H9 (cell line): ENCODE data around the gene COTL1. TPM values are rescaled to one million over a fixed set of nuclear protein-coding genes. Genes with fewer than 3 reads are reported as not detected.

Experiments used
- DNase-seq: peaks from one replicate; pipeline ENCODE4 v3.0.0-alpha.2; 2017
- H2AFZ ChIP-seq: one replicate; pipeline ENCODE4 v1.6.1; 2013; ENCODE audit warnings: mild to moderate bottlenecking, low read length, control low read depth, moderate library complexity
- H2AK5ac ChIP-seq: 2 replicates; pipeline ENCODE4 v1.6.1; 2013; ENCODE audit warnings: low read length, control low read depth, mixed read lengths; ENCODE audit not compliant: insufficient read length
- H2BK120ac ChIP-seq: one replicate; pipeline ENCODE4 v1.6.1; 2013; ENCODE audit warnings: low read depth, mild to moderate bottlenecking, low read length, control low read depth, inconsistent platforms; ENCODE audit not compliant: poor library complexity, severe bottlenecking
- H2BK12ac ChIP-seq: 2 replicates; pipeline ENCODE4 v1.6.1; 2013; ENCODE audit warnings: low read length, control low read depth, mixed read lengths, low read depth; ENCODE audit not compliant: insufficient read length
- H2BK15ac ChIP-seq: 2 replicates; pipeline ENCODE4 v1.6.1; 2013; ENCODE audit warnings: low read depth, low read length, control low read depth
- H2BK20ac ChIP-seq: one replicate; pipeline ENCODE4 v1.6.1; 2013; ENCODE audit warnings: low read depth, mild to moderate bottlenecking, low read length, control low read depth, inconsistent platforms; ENCODE audit not compliant: poor library complexity, severe bottlenecking
- H2BK5ac ChIP-seq: 2 replicates; pipeline ENCODE4 v1.6.1; 2013; ENCODE audit warnings: low read length, control low read depth, mixed read lengths; ENCODE audit not compliant: insufficient read length
- H3K14ac ChIP-seq: 2 replicates; pipeline ENCODE4 v1.6.1; 2013; ENCODE audit warnings: low read length, control low read depth; ENCODE audit not compliant: insufficient read depth
- H3K18ac ChIP-seq: 2 replicates; pipeline ENCODE4 v1.6.1; 2013; ENCODE audit warnings: low read depth, mild to moderate bottlenecking, mixed read lengths, low read length, control low read depth; ENCODE audit not compliant: insufficient read length
- H3K23ac ChIP-seq: 2 replicates; pipeline ENCODE4 v1.6.1; 2013; ENCODE audit warnings: low read length, control low read depth, mixed read lengths, low read depth; ENCODE audit not compliant: insufficient read length
- H3K23me2 ChIP-seq: 2 replicates; pipeline ENCODE4 v1.6.1; 2013; ENCODE audit warnings: low read depth, mild to moderate bottlenecking, mixed read lengths, low read length, control low read depth; ENCODE audit not compliant: insufficient read length, poor library complexity, severe bottlenecking
- H3K27ac ChIP-seq: 2 replicates; pipeline ENCODE4 v1.5.1; 2013; ENCODE audit warnings: low read length, control low read depth, mixed read lengths, low read depth; ENCODE audit not compliant: insufficient read length
- H3K27me3 ChIP-seq: 2 replicates; pipeline ENCODE4 v1.6.1; 2013; ENCODE audit warnings: low read length, control low read depth, inconsistent platforms; ENCODE audit not compliant: insufficient read depth
- H3K4ac ChIP-seq: 2 replicates; pipeline ENCODE4 v1.6.1; 2013; ENCODE audit warnings: low read depth, mild to moderate bottlenecking, control low read depth, inconsistent platforms, low read length, moderate library complexity
- H3K4me1 ChIP-seq: 2 replicates; pipeline ENCODE4 v1.6.1; 2013; ENCODE audit warnings: low read length, control low read depth, inconsistent platforms; ENCODE audit not compliant: insufficient read depth
- H3K4me2 ChIP-seq: 2 replicates; pipeline ENCODE4 v1.6.1; 2013; ENCODE audit warnings: low read length, control low read depth, mixed read lengths; ENCODE audit not compliant: insufficient read length, insufficient read depth
- H3K56ac ChIP-seq: 2 replicates; pipeline ENCODE4 v1.6.1; 2013; ENCODE audit warnings: low read depth, mild to moderate bottlenecking, mixed read lengths, low read length, control low read depth; ENCODE audit not compliant: insufficient read length
- H3K79me1 ChIP-seq: 2 replicates; pipeline ENCODE4 v1.6.1; 2013; ENCODE audit warnings: low read depth, mild to moderate bottlenecking, moderate library complexity, low read length, control low read depth, inconsistent platforms; ENCODE audit not compliant: insufficient read depth, poor library complexity, severe bottlenecking
- H3K79me2 ChIP-seq: 2 replicates; pipeline ENCODE4 v1.6.1; 2013; ENCODE audit warnings: low read length, control low read depth, inconsistent platforms; ENCODE audit not compliant: insufficient read depth
- H3K9ac ChIP-seq: 2 replicates; pipeline ENCODE4 v1.6.1; 2013; ENCODE audit warnings: low read length, control low read depth, mixed read lengths; ENCODE audit not compliant: insufficient read length; ENCODE audit errors: extremely low read depth
- H3K9me3 ChIP-seq: one replicate; pipeline ENCODE4 v1.6.1; 2013; ENCODE audit warnings: low read depth, low read length, inconsistent platforms; ENCODE audit not compliant: control insufficient read depth
- H3T11ph ChIP-seq: one replicate; pipeline ENCODE4 v1.6.1; 2013; ENCODE audit warnings: mild to moderate bottlenecking, low read length, control low read depth, inconsistent platforms
- H4K20me1 ChIP-seq: one replicate; pipeline ENCODE4 v1.6.1; 2013; ENCODE audit not compliant: control insufficient read depth, insufficient read length, insufficient read depth
- H4K5ac ChIP-seq: 2 replicates; pipeline ENCODE4 v1.6.1; 2013; ENCODE audit warnings: low read depth, mild to moderate bottlenecking, mixed read lengths, low read length, control low read depth; ENCODE audit not compliant: insufficient read length
- H4K8ac ChIP-seq: replicated peaks from 2 replicates; pipeline ENCODE4 v1.6.1; 2013; ENCODE audit warnings: low read length, control low read depth, mixed read lengths, low read depth; ENCODE audit not compliant: insufficient read length
- H4K91ac ChIP-seq: 2 replicates; pipeline ENCODE4 v1.6.1; 2013; ENCODE audit warnings: low read depth, mild to moderate bottlenecking, moderate library complexity, mixed read lengths, low read length, control low read depth; ENCODE audit not compliant: insufficient read length
- H3K27ac Mint-ChIP-seq, 3 experiments: 2 replicates in 2 of 3; 3 replicates in 1 of 3; pipeline ENCODE4 v1.8.0; 2020 to 2021; ENCODE audit warnings: mixed read lengths in 3 of 3, mild to moderate bottlenecking in 1 of 3, moderate library complexity in 1 of 3
- H3K27me3 Mint-ChIP-seq: 2 replicates; pipeline ENCODE4 v1.8.0; 2021; ENCODE audit warnings: low read depth, mild to moderate bottlenecking, moderate library complexity, mixed read lengths
- H3K36me3 Mint-ChIP-seq, 3 experiments: 2 replicates in 2 of 3; 3 replicates in 1 of 3; pipeline ENCODE4 v1.8.0; 2020 to 2021; ENCODE audit warnings: low read depth in 3 of 3, mixed read lengths in 3 of 3; ENCODE audit not compliant: insufficient read depth in 1 of 3
- H3K4me1 Mint-ChIP-seq, 2 experiments: 2 replicates each; pipeline ENCODE4 v1.8.0; 2020; ENCODE audit warnings: mixed read lengths in 2 of 2
- H3K4me3 Mint-ChIP-seq, 2 experiments: 2 replicates in 1 of 2; 3 replicates in 1 of 2; pipeline ENCODE4 v1.8.0; 2020 to 2021; ENCODE audit warnings: mild to moderate bottlenecking in 2 of 2, mixed read lengths in 2 of 2, moderate library complexity in 1 of 2
- H3K9me3 Mint-ChIP-seq, 2 experiments: 2 replicates in 1 of 2; 3 replicates in 1 of 2; pipeline ENCODE4 v1.8.0; 2020; ENCODE audit warnings: mild to moderate bottlenecking in 2 of 2, mixed read lengths in 2 of 2, moderate library complexity in 1 of 2
- CTCF ChIP-seq: fragments of 200-600 bp; sonication (generic); conservative IDR thresholded peaks from 3 replicates; pipeline ENCODE4 v1.8.0; 2021; ENCODE audit warnings: antibody characterized with exemption, mild to moderate bottlenecking
- WGBS: extraction: QIAGEN DNeasy Blood & Tissue Kit; methylation state at CpG from one replicate; pipeline ENCODE4 v1.1.7; 2013; ENCODE audit warnings: missing lambda C conversion rate, low lambda C conversion rate, mixed read lengths; ENCODE audit not compliant: insufficient read length; ENCODE audit errors: extremely low coverage; 5-methylcytosine and 5-hydroxymethylcytosine counted together
- total RNA-seq: library from RNA; stranded (reverse); gene quantifications from 2 replicates; pipeline ENCODE4 v1.2.1, GENCODE V29; 2021

Gene COTL1
- total RNA-seq, 1 experiment from 2014 or later: 81.4 TPM

GRCh38 chr16:84563064-84563715 lies 54.7 kb downstream of the COTL1 start:
- peaks cover 50 to 63% of the 10 kb centered on the region in 2 experiments for H3K4me1 Mint-ChIP-seq
- Histone ChIP-seq H3K9ac (no peak overlapping the region), H3T11ph (no peak overlapping the region), H2AK5ac (no peak overlapping the region), H4K8ac (no peak overlapping the region), H2BK120ac (no peak overlapping the region), H2BK20ac (no peak overlapping the region), H3K56ac (no peak overlapping the region), H3K9me3 (no peaks in the 10 kb centered on the region), H2BK12ac (no peak overlapping the region), H3K4me1 (peaks cover 15% of the 10 kb centered on the region; the same call in 1 of the 2 replicates), H3K23ac (no peak overlapping the region), H3K79me2 (no peaks in the 10 kb centered on the region), H3K27ac (no peak overlapping the region), H3K79me1 (no peaks in the 10 kb centered on the region), H3K27me3 (no peaks in the 10 kb centered on the region), H3K4ac (no peak overlapping the region), H2BK5ac (no peak overlapping the region), H3K14ac (no peak overlapping the region), H4K91ac (no peak overlapping the region), H4K5ac (no peak overlapping the region), H3K4me2 (no peak overlapping the region), H3K23me2 (no peaks in the 10 kb centered on the region), H2AFZ (no peak overlapping the region), H3K18ac (no peak overlapping the region), H4K20me1 (no peaks in the 10 kb centered on the region), H2BK15ac (no peak overlapping the region)
- H3K36me3 Mint-ChIP-seq: peaks cover 10 to 13% (median 11%) of the 10 kb centered on the region in 3 experiments
- no peaks in the 10 kb centered on the region; a peak in 1 of 5 replicates for H3K9me3 Mint-ChIP-seq
- no CpG with 5 or more reads among the region's 7 CpGs for WGBS
- TF ChIP-seq CTCF: no peak
- no peak overlapping the region for H3K4me3 Mint-ChIP-seq
- no peak for DNase-seq
- no peaks in the 10 kb centered on the region for H3K27me3 Mint-ChIP-seq
- peak overlapping the region in 1 of 3 experiments; percentile 86; a peak in 3 of 7 replicates for H3K27ac Mint-ChIP-seq
